A673 (cell line): ENCODE data around the gene B4GALT4.

ENCODE experiments used
- EZH2 ChIP-seq: fragments of 200-600 bp; sonication (generic); IDR thresholded peaks from 2 replicates; pipeline ENCODE4 v1.6.1; 2017; ENCODE audit warnings: borderline replicate concordance, low read depth, mild to moderate bottlenecking, mixed read lengths, antibody characterized with exemption, low read length; ENCODE audit not compliant: poor library complexity, severe bottlenecking
- TF ChIP-seq, protein P1 (sequence below): fragments of 300-800, 200-600 bp; sonication (generic); conservative IDR thresholded peaks from 2 replicates; pipeline ENCODE4 v1.5.1; 2017; ENCODE audit warnings: low read depth, mild to moderate bottlenecking, antibody characterized with exemption, low read length, moderate library complexity, mixed read lengths

DNA sequence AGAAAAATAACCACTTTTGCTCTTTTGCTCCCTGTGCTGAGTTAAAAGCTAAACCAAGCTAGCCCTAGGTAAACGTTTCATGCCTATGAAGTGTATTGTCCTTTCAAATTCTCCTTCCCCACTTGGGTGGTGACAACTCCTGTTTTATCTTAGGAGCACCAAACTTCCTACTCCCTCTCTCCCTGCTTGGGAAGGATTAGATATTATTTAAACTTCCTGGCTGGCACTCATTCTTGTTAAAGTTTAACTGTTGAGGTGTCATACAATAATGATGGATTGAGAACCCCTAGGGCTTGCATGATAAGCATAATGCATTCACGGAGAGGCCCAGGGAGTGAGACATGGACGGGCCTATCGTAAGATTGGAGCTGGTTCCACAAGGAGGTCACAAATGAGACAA is 29.5 kb downstream of the B4GALT4 start:
- TF ChIP-seq, protein P1, sequence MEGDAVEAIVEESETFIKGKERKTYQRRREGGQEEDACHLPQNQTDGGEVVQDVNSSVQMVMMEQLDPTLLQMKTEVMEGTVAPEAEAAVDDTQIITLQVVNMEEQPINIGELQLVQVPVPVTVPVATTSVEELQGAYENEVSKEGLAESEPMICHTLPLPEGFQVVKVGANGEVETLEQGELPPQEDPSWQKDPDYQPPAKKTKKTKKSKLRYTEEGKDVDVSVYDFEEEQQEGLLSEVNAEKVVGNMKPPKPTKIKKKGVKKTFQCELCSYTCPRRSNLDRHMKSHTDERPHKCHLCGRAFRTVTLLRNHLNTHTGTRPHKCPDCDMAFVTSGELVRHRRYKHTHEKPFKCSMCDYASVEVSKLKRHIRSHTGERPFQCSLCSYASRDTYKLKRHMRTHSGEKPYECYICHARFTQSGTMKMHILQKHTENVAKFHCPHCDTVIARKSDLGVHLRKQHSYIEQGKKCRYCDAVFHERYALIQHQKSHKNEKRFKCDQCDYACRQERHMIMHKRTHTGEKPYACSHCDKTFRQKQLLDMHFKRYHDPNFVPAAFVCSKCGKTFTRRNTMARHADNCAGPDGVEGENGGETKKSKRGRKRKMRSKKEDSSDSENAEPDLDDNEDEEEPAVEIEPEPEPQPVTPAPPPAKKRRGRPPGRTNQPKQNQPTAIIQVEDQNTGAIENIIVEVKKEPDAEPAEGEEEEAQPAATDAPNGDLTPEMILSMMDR = no peak
- no peak for TF ChIP-seq EZH2
